LNCaP clone FGC (cell line): ENCODE results near the gene KCP.

ENCODE experiments used
- DNase-seq: peaks from one replicate; pipeline ENCODE4 v3.0.0-alpha.2; 2011; ENCODE audit warnings: low read depth
- H3K4me3 ChIP-seq: 2 replicates; pipeline ENCODE4 v1.5.1; 2011; ENCODE audit warnings: mild to moderate bottlenecking, low read depth, low read length, control low read depth
- TF ChIP-seq, protein P1 (sequence below): IDR thresholded peaks from 2 replicates; pipeline ENCODE4 v1.5.1; 2012; ENCODE audit warnings: mild to moderate bottlenecking; ENCODE audit not compliant: control insufficient read depth, insufficient read depth; ENCODE audit errors: extremely low read depth

KCP gene

DNA sequence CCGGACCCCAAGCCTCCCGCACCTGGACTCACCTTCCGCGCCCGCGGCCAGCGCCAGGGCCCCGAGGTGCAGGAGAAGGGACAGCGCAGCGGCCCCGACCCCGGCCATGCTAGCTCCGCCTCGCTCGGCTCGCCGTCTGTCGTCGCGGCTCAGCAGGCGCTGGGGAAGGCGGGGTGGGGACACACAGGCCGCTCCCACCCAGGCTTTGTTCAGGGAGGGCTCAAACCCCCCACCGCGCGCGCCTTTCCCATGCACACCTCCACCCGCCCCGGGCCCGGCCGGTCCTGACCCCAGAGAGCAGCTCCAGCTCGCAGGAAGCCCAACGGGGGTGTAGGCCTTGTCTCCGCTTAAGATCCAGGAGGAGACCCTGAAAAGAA lies at the start of gene KCP:
TSS of gene KCP (minus strand) at position 141 of the 377 bp plus-strand sequence. CDS start at position 108, 33 bp downstream.
- DNase-seq: no peak
- TF ChIP-seq, protein P1, sequence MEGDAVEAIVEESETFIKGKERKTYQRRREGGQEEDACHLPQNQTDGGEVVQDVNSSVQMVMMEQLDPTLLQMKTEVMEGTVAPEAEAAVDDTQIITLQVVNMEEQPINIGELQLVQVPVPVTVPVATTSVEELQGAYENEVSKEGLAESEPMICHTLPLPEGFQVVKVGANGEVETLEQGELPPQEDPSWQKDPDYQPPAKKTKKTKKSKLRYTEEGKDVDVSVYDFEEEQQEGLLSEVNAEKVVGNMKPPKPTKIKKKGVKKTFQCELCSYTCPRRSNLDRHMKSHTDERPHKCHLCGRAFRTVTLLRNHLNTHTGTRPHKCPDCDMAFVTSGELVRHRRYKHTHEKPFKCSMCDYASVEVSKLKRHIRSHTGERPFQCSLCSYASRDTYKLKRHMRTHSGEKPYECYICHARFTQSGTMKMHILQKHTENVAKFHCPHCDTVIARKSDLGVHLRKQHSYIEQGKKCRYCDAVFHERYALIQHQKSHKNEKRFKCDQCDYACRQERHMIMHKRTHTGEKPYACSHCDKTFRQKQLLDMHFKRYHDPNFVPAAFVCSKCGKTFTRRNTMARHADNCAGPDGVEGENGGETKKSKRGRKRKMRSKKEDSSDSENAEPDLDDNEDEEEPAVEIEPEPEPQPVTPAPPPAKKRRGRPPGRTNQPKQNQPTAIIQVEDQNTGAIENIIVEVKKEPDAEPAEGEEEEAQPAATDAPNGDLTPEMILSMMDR: no peak
- H3K4me3 ChIP-seq: no peak within 1 kb of the TSS

DNA sequence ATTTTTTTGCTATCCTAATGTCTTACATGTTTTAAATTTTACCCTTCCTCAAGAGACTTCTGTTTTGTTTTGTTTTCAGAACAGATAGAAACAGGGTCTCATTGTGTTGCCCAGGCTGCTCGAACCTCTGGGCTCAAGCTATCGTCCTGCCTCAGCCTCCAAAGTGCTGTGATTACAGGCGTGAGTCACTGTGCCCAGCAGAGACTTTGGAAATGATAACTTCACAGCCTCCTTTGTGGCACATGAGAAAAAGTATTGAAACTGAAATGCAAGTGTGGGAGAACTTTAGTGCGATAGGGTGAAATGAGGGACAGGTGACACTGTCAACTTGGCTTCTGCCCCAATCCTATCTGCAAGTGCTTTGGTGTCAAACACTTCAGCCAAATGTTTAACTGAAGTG lies 48.8 kb upstream of the KCP start:
- DNase-seq: no peak
- no peak overlapping the region for H3K4me3 ChIP-seq
- TF ChIP-seq, protein P1: no peak

DNA sequence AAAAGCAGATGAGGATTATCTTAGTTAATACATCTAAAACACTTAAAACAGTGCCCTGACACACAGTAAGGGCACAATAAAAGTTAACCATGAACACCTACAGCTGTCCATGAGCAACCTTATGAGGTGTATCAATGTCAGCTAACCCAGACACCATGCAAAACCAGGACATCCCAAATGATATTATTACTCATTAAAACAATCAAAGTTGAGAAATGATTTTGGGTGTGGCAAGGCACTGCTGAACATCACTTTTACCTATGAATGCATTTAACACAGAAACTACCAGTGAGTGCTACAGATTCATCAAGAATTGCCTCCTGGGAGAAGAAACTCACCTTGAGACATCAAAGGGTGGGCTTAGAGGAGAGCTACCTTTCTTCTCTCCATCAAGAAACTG lies 45.5 kb upstream of the KCP start:
- TF ChIP-seq, protein P1: no peak
- no peak for DNase-seq
- H3K4me3 ChIP-seq: no peak overlapping the region

DNA sequence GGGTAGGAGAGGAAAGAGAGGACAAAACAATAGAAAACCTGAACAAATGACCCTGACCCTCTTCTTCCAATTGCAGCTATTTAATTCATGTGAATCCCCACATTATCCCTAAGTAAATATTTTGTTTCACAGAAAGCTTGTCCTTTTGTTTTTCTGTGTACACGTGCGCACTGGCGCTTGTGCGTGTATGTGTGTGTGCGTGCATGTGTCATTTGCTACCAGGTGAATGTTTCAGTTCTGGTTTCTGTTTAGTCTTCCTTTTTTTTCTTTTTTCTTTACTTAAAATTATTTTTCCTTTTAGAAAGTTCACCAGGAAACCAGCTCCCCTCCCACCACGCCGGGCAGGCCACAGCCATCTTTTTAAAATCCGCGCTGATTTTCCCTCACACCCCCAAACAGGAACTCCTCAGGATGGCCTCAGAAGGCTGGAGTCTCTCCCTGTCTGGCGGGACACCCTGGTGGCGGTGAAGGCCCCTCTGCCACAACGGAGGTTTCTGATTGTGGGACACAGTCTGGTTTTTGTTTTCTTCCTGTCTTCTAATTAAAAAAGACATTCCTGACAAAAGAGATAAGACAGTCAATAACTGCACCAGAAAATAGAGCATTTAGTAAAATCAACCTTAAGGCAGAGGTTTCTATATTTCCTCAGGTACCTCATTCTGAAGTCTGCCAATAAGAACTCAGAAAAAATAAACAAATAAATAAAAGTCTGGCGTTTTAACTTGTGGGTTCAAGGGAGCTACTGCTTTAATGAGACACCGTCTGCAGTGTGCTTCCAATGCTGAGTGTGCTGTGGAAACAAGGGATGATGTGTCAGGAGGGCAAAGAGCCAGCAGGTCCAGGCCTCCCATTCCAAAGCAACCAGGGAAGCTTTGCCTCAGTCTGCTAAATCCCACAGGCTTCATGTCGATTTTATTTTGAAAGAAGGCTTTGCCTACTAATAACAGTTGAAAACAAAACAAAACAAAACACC lies 44.6 kb upstream of the KCP start:
- no peak for DNase-seq
- no peak overlapping the region for H3K4me3 ChIP-seq
- TF ChIP-seq, protein P1: no peak

DNA sequence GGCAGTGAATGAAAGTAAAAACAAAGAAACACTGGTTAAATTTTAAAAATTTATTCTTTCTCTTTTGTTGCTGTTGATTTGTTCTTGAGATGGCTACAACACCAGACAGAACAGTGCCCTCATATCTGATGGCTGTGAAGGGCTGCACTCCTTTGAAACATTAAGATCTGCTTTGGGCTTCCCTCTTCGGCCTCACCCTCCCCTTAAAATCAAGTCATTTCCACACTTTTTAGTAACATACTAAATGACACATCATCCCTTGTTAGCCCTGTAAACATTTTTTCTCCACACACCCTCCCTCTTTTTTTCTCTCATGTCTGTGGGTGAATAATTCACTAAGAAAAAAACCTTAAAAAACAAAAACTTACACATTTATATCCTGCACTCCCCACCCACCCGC lies 43.6 kb upstream of the KCP start:
- TF ChIP-seq, protein P1: no peak
- no peak overlapping the region for H3K4me3 ChIP-seq
- no peak for DNase-seq

DNA sequence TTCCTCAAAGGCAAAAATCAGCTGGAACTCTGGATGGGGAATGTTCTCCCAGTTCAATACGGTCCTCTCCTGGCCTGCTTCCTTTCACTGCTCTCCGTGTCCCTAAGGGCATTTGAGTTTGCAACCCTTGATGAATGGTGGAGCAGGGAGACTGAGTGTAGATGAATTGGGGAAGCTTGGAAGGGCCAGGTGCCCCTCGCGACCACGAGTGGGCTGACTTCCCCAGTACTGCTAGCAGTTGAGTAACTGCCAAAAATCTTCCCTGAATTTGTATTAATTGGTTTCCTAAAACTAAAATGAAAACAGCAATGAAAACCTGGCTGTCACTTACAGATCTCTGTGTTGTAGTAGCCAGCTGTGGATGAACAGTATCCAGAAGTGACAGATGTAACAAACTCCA lies 40.8 kb upstream of the KCP start:
- TF ChIP-seq, protein P1: no peak
- no peak overlapping the region for H3K4me3 ChIP-seq
- no peak for DNase-seq
